GM12864 (cell line): ENCODE data around the gene TMEM9B.
A peak's percentile ranks its signal among the peaks of the same experiment; 100 is the strongest.

Source experiments
- DNase-seq: peaks from one replicate; pipeline ENCODE4 v3.0.0-alpha.2; 2011; ENCODE audit warnings: low read depth
- H3K4me3 ChIP-seq: 2 replicates; pipeline ENCODE4 v1.5.1; 2011; ENCODE audit warnings: mild to moderate bottlenecking, low read depth, low read length, control low read depth
- TF ChIP-seq, protein P1 (sequence below): IDR thresholded peaks from 2 replicates; pipeline ENCODE4 v1.5.1; 2011; ENCODE audit warnings: low read depth, mild to moderate bottlenecking, moderate library complexity, low read length, control low read depth, inconsistent platforms; ENCODE audit errors: missing control alignments

The TMEM9B gene

DNA sequence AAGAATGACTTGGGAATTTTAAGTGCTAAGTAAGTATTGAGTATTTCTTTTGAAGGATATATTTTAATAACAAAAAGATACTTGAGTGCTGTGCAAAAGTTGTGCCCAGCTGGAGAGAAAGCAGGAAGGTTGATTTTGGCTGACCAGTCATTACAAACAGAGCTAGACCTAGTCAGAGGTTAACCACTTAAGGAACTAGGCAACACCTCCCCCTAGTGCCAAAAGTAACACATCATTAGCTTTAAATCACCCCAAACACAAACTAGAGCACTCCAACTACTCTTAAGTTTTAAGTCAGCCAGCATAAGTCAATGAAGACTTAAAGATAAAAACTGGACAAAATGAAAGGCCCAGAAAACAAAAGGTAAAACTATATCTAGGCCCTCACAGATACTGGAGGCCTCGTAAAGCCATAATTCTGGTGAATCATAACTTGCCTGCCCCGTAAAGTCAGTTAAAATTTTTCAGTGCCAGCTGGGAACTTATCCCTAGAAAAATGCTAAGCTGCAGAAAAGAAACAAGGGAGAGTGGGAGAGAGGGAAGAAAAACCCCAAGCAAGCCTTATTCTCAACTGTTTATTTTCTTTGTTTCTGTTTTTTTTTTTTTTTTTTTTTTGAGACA is 4.6 kb downstream of the TMEM9B start:
- TF ChIP-seq, protein P1, sequence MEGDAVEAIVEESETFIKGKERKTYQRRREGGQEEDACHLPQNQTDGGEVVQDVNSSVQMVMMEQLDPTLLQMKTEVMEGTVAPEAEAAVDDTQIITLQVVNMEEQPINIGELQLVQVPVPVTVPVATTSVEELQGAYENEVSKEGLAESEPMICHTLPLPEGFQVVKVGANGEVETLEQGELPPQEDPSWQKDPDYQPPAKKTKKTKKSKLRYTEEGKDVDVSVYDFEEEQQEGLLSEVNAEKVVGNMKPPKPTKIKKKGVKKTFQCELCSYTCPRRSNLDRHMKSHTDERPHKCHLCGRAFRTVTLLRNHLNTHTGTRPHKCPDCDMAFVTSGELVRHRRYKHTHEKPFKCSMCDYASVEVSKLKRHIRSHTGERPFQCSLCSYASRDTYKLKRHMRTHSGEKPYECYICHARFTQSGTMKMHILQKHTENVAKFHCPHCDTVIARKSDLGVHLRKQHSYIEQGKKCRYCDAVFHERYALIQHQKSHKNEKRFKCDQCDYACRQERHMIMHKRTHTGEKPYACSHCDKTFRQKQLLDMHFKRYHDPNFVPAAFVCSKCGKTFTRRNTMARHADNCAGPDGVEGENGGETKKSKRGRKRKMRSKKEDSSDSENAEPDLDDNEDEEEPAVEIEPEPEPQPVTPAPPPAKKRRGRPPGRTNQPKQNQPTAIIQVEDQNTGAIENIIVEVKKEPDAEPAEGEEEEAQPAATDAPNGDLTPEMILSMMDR = peak; percentile 70
- DNase-seq = peak; percentile 73

DNA sequence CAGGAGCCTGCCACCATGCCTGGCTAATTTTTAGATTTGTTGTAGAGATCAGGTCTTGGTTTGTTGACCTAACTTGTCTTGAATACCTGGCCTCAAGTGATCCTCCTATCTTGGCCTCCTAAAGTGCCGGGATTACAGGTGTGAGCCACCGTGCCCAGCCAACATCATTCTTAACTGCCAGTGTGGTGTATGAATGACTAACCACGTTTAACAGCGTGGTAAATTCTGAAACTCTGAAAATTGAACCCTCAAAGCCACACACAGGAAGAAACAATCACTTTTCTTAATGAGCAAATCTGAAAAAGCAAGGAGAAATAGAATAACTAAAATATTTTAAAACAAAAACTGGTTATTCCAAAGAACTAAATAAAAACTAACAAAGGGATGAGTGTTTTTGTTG is 7.4 kb downstream of the TMEM9B start:
- TF ChIP-seq, protein P1 = no peak
- H3K4me3 ChIP-seq = no peak overlapping the region
- no peak for DNase-seq

More for the DNA sequence above, 4.6 kb downstream of the TMEM9B start:
- no peak overlapping the region for H3K4me3 ChIP-seq

DNA sequence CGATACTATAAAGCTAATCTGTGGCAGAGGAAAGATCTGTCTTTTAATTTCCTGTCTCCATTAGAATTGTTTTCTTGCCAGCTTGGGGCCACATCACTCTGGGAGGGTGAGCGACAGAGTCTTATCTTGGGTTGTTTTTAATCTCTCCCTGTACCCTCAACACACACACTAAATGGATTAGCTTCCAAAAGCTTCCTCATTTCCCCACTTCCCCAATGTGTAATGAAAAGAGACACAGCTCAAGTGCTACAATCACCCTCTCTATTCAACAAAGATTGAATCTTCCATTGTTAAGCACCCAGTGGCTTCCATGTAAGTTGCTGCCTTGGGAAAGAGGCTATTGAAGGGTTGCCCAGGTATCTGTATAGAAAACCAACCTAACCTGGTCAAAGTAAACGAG is 15.4 kb downstream of the TMEM9B start:
- DNase-seq = no peak
- TF ChIP-seq, protein P1 = no peak
- H3K4me3 ChIP-seq = no peak overlapping the region

DNA sequence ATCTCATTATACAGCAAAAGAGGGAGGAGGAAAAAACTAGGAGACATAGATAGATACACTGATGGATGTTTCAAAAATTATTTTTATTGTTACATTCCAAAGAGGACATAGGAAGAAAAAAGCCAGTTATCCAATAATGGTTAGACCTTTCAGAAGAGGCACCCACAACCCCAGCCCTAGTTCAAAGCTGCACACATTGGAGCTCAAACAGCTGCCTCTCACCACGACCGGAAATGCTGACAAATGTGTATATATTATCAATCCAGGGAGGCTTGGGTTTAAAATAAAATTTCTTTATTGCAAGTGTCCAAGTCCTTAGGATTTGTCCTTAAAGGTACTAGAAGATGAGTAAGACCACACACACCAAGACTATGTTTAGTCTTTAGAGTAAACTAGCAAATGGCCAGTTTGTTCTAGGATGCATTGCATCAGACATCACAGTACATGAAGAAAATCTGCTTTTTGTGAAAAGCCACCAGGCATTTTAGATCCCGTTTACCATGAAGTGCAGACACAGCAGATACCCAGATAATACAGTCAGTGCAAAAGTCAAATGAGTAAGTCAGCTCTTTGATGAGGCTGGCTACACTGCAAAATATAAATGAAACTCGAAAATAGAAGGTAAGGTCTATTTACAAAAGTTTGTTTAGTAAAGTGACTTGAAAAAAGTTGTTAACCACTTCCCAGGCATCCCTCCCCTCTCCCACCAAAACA is 16.9 kb downstream of the TMEM9B start:
- TF ChIP-seq, protein P1 = no peak
- no peak overlapping the region for H3K4me3 ChIP-seq
- no peak for DNase-seq

DNA sequence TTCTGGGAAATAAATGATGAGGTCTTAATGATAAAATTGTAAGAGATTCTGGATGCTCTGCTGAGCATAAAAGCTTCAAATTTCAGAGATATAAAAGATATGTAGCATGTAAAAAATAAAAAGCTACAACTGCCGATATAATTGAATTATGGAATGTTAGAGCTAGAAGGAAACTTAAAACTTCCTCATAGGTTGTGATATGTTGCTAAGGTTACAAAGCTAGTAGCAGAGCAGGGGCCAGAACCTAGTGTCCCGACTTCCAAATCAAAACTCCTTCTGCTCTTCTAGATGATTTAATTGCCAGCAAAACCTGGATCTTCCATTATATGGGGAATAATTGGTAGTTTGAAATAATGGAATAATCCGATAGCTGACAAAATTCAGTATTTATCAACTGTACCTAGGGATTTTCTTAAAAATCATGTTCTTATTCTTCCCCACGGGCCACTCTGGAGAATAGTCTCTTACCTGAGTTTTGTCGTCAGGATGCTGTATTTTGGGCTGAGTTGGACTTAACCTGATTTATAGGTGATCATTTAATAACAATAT is 21.6 kb downstream of the TMEM9B start, which contains the start of gene ASCL3:
TSS of gene ASCL3 (minus strand) at position 499 of the 549 bp plus-strand sequence. CDS start 4,855 bp downstream, outside the sequence.
- no peak for DNase-seq
- H3K4me3 ChIP-seq = no peak within 1 kb of the TSS
- TF ChIP-seq, protein P1 = no peak

DNA sequence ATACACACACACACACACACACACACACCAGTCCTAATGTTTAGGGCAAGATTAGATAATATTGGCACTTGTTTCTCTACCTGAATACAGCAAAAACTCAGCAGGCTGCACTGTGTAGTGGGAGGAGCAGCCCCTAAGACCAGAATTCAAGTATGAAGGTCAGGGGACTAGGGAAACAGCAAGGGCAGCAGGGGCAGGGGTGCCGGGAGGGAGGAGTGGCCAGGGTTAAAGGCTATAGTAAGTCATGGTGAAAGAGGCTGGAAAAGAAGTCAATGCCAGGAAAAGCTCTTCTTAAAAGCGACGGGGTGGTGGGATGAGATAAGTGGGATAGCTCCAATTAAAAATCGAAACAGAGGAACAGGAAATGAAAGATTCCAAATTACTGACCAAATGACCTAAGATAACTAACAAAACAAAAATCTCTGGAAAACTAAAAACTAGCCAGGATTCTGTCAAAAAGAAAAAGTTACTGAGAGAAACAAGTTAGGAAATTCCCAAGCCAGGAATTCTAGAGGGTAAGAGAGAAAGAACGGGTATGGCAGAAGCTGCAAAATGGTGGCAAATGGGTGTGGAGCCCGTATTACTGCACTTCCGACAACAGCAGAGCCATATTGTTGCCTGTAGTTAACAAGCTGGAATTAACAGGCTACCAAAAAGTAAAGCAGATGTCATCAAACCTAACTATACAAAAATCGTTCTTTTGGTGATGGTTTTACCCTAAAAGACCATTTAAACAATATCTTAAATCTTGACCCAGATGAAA is 22.7 kb downstream of the TMEM9B start:
- DNase-seq = no peak
- TF ChIP-seq, protein P1 = no peak

More for the DNA sequence above, 22.7 kb downstream of the TMEM9B start:
- H3K4me3 ChIP-seq = no peak overlapping the region
